HepG2 (cell line): ENCODE results near the gene CLPTM1.
"Not testable (repeated sequence)": the region's sequence is repeated elsewhere in the genome, so short reads cannot be mapped to it uniquely, and the experiment has no call there.

Experiments
- CREB1 ChIP-seq, 2 experiments: fragments of 450-650 bp in 1 of 2; IDR thresholded peaks; 2 replicates each; pipeline ENCODE4 v1.6.1; 2016 to 2017; ENCODE audit warnings: control low read depth in 1 of 2, mild to moderate bottlenecking in 1 of 2, missing compliant biosample characterization in 1 of 2, missing genetic modification characterization in 1 of 2
- EP300 ChIP-seq, 3 experiments: sonication (generic) in 1 of 3; formaldehyde crosslinking in 1 of 3; IDR thresholded peaks; 2 replicates each; pipeline versions ENCODE4 v1.5.1 to v1.6.1; 2011 to 2020; ENCODE audit warnings: low read depth in 2 of 3, low read length in 2 of 3, borderline replicate concordance in 1 of 3, improper control_type of control experiment in 1 of 3, mild to moderate bottlenecking in 1 of 3, missing genetic modification reagents in 1 of 3, moderate library complexity in 1 of 3
- ONECUT2 ChIP-seq: sonication (generic); formaldehyde crosslinking; IDR thresholded peaks from 2 replicates; pipeline ENCODE4 v1.4.0; 2020; ENCODE audit warnings: missing genetic modification reagents
- PLSCR1 ChIP-seq: sonication (generic); formaldehyde crosslinking; IDR thresholded peaks from 2 replicates; pipeline ENCODE4 v1.5.0; 2020; ENCODE audit warnings: missing genetic modification reagents, mild to moderate bottlenecking, borderline replicate concordance
- POLR2A ChIP-seq, 2 experiments: IDR thresholded peaks; 2 replicates each; pipeline ENCODE4 v1.6.1; 2011; ENCODE audit warnings: low read depth in 2 of 2, low read length in 2 of 2, mild to moderate bottlenecking in 1 of 2, moderate library complexity in 1 of 2; ENCODE audit not compliant: insufficient read depth in 1 of 2
- SIN3A ChIP-seq: IDR thresholded peaks from 2 replicates; pipeline ENCODE4 v1.6.1; 2011; ENCODE audit warnings: low read depth, mild to moderate bottlenecking, control low read depth, low read length, borderline replicate concordance
- TCF12 ChIP-seq, 2 experiments: fragments of 450-650 bp in 1 of 2; sonication (generic) in 1 of 2; formaldehyde crosslinking in 1 of 2; IDR thresholded peaks; 2 replicates each; pipeline versions ENCODE4 v1.6.1 to v1.8.0; 2017 to 2022; ENCODE audit warnings: antibody characterized with exemption in 1 of 2, mild to moderate bottlenecking in 1 of 2, missing genetic modification reagents in 1 of 2, moderate library complexity in 1 of 2
- ZFYVE20 ChIP-seq: sonication (generic); formaldehyde crosslinking; IDR thresholded peaks from 2 replicates; pipeline ENCODE4 v1.8.0; 2023; ENCODE audit warnings: low read depth, mild to moderate bottlenecking, moderate library complexity, missing genetic modification reagents, borderline replicate concordance
- ZNF20 ChIP-seq: sonication (generic); formaldehyde crosslinking; IDR thresholded peaks from 2 replicates; pipeline ENCODE4 v1.4.0; 2020; ENCODE audit warnings: mild to moderate bottlenecking, moderate library complexity, missing genetic modification reagents
- ZNF224 ChIP-seq: sonication (generic); formaldehyde crosslinking; IDR thresholded peaks from 2 replicates; pipeline ENCODE4 v1.5.0; 2020; ENCODE audit warnings: mild to moderate bottlenecking, missing genetic modification reagents
- ZNF431 ChIP-seq: sonication (generic); formaldehyde crosslinking; IDR thresholded peaks from 2 replicates; pipeline ENCODE4 v1.9.0; 2022; ENCODE audit warnings: missing genetic modification reagents, low read depth, mild to moderate bottlenecking, borderline replicate concordance
- TF ChIP-seq, protein P1 (sequence below): sonication (generic); formaldehyde crosslinking; conservative IDR thresholded peaks from 2 replicates; pipeline ENCODE4 v1.4.0; 2020; ENCODE audit warnings: mild to moderate bottlenecking, missing genetic modification reagents, moderate library complexity
- TF ChIP-seq, protein P2 (sequence below): sonication (generic); formaldehyde crosslinking; conservative IDR thresholded peaks from 2 replicates; pipeline ENCODE4 v1.8.0; 2022; ENCODE audit warnings: low read depth, missing genetic modification reagents
- TF ChIP-seq, protein P3 (sequence below): sonication (generic); formaldehyde crosslinking; IDR thresholded peaks from 2 replicates; pipeline ENCODE4 v1.5.0; 2020; ENCODE audit warnings: mild to moderate bottlenecking, missing genetic modification reagents, moderate library complexity

DNA sequence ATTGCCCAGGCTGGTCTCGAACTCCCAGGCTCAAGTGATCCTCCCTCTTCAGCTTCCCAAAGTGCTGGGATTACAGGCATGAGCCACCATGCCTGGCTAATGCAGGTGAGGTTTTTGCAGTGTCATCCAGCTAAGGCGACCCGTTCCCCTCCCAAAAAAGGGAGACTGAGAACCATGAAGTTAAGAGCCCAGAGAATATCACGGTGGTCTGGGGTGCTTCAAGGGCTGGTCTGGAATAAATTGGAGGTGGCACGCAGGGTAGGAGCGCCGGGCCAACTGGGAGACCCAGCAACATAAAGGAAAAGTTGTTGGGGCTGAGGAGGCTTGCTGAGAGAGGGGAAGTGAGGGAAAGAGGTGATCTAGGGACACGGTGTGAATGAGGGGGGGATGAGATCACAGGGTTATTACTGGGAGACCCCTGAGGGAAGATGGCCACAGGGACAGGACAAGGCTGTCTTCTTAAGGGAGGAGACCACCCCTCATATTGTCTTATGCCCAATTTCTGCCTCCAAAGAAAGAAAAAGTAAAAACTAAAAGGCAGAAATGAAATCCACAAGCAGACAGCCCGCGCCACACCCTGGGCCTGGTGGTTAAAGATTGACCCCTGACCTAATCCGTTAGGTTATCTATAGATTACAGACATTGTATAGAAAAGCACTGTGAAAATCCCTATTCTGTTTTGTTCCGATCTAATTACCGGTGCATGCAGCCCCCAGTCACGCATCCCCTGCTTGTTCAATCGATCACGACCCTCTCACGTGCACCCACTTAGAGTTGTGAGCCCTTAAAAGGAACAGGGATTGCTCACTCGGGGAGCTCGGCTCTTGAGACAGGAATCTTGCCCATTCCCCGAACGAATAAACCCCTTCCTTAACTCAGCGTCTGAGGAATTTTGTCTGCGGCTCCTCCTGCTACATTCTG is 41.4 kb upstream of the CLPTM1 start:
- TF ChIP-seq ONECUT2 (peak; percentile 61; the same call in 1 of the 2 replicates), CREB1 (CRISPR knock-in tag; IDR thresholded peaks at IDR 0.05) (0 out of 2 replicates have a peak, but pooled peaks have one; percentile 22)
- not testable (repeated sequence) for TF ChIP-seq POLR2A (IDR thresholded peaks at IDR 0.05; ENCODE audit: insufficient read depth in 1 of 2, low read depth in 2 of 2, low read length in 2 of 2); PLSCR1; CREB1 (IDR thresholded peaks at IDR 0.05); ZNF20; SIN3A; ZFYVE20 (CRISPR knock-in tag); ZNF224 (CRISPR knock-in tag); EP300 (IDR thresholded peaks at IDR 0.05; ENCODE audit: low read depth in 2 of 2, low read length in 2 of 2); EP300 (CRISPR knock-in tag; IDR thresholded peaks at IDR 0.05; ENCODE audit: borderline replicate concordance); ZNF431 (CRISPR knock-in tag); TCF12 (IDR thresholded peaks at IDR 0.05); TCF12 (CRISPR knock-in tag; IDR thresholded peaks at IDR 0.05)
- TF ChIP-seq, protein P1, sequence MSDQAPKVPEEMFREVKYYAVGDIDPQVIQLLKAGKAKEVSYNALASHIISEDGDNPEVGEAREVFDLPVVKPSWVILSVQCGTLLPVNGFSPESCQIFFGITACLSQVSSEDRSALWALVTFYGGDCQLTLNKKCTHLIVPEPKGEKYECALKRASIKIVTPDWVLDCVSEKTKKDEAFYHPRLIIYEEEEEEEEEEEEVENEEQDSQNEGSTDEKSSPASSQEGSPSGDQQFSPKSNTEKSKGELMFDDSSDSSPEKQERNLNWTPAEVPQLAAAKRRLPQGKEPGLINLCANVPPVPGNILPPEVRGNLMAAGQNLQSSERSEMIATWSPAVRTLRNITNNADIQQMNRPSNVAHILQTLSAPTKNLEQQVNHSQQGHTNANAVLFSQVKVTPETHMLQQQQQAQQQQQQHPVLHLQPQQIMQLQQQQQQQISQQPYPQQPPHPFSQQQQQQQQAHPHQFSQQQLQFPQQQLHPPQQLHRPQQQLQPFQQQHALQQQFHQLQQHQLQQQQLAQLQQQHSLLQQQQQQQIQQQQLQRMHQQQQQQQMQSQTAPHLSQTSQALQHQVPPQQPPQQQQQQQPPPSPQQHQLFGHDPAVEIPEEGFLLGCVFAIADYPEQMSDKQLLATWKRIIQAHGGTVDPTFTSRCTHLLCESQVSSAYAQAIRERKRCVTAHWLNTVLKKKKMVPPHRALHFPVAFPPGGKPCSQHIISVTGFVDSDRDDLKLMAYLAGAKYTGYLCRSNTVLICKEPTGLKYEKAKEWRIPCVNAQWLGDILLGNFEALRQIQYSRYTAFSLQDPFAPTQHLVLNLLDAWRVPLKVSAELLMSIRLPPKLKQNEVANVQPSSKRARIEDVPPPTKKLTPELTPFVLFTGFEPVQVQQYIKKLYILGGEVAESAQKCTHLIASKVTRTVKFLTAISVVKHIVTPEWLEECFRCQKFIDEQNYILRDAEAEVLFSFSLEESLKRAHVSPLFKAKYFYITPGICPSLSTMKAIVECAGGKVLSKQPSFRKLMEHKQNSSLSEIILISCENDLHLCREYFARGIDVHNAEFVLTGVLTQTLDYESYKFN (CRISPR knock-in tag) = peak; percentile 33; the same call in 1 of the 2 replicates
- TF ChIP-seq, protein P2, sequence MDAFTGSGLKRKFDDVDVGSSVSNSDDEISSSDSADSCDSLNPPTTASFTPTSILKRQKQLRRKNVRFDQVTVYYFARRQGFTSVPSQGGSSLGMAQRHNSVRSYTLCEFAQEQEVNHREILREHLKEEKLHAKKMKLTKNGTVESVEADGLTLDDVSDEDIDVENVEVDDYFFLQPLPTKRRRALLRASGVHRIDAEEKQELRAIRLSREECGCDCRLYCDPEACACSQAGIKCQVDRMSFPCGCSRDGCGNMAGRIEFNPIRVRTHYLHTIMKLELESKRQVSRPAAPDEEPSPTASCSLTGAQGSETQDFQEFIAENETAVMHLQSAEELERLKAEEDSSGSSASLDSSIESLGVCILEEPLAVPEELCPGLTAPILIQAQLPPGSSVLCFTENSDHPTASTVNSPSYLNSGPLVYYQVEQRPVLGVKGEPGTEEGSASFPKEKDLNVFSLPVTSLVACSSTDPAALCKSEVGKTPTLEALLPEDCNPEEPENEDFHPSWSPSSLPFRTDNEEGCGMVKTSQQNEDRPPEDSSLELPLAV (CRISPR knock-in tag) = not testable (repeated sequence)
- TF ChIP-seq, protein P3, sequence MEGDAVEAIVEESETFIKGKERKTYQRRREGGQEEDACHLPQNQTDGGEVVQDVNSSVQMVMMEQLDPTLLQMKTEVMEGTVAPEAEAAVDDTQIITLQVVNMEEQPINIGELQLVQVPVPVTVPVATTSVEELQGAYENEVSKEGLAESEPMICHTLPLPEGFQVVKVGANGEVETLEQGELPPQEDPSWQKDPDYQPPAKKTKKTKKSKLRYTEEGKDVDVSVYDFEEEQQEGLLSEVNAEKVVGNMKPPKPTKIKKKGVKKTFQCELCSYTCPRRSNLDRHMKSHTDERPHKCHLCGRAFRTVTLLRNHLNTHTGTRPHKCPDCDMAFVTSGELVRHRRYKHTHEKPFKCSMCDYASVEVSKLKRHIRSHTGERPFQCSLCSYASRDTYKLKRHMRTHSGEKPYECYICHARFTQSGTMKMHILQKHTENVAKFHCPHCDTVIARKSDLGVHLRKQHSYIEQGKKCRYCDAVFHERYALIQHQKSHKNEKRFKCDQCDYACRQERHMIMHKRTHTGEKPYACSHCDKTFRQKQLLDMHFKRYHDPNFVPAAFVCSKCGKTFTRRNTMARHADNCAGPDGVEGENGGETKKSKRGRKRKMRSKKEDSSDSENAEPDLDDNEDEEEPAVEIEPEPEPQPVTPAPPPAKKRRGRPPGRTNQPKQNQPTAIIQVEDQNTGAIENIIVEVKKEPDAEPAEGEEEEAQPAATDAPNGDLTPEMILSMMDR = not testable (repeated sequence)
